PC-9 (cell line): Measurements from ENCODE around the gene CDCA3.

Source experiments
- EZH2 ChIP-seq: fragments of 200-600 bp; sonication (generic); IDR thresholded peaks from 2 replicates; pipeline ENCODE4 v1.8.0; 2017; ENCODE audit warnings: antibody characterized with exemption, low read depth
- TF ChIP-seq, protein P1 (sequence below): fragments of 200-600 bp; sonication (generic); conservative IDR thresholded peaks from 2 replicates; pipeline ENCODE4 v1.6.1; 2017; ENCODE audit warnings: mixed run types, antibody characterized with exemption, mild to moderate bottlenecking, moderate library complexity

DNA sequence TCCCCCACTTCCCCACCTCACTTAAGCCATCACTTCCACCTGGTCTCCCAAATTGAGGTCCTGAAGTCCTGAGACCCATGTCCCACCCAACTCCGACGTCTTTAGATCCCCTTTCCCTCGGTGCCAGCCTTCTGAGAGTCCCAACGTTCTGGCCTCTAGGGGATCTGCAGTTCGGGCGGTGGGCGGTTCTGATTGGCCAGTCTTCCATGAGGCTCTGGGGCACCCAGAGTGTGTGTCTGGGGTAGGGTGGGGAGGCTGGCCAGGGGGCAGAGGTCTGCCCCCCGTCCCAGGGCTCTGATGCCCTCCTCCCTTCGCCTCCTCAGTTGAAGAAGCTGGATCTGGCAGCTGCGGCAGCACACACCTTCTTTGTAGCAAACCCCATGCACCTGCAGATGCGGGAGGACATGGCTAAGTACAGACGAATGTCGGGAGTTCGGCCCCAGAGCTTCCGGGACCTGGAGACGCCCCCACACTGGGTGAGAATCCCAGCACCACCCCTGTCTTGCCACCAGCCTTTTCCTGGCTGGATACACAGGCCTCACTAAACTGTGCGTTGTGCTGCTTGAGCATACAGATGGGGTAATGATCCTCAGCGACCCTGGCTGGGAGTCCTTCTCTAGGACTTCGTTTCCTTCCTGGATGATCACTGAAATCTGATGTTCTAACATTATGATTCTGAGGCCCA lies 21.4 kb downstream of the CDCA3 start:
- TF ChIP-seq, protein P1, sequence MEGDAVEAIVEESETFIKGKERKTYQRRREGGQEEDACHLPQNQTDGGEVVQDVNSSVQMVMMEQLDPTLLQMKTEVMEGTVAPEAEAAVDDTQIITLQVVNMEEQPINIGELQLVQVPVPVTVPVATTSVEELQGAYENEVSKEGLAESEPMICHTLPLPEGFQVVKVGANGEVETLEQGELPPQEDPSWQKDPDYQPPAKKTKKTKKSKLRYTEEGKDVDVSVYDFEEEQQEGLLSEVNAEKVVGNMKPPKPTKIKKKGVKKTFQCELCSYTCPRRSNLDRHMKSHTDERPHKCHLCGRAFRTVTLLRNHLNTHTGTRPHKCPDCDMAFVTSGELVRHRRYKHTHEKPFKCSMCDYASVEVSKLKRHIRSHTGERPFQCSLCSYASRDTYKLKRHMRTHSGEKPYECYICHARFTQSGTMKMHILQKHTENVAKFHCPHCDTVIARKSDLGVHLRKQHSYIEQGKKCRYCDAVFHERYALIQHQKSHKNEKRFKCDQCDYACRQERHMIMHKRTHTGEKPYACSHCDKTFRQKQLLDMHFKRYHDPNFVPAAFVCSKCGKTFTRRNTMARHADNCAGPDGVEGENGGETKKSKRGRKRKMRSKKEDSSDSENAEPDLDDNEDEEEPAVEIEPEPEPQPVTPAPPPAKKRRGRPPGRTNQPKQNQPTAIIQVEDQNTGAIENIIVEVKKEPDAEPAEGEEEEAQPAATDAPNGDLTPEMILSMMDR: no peak
- TF ChIP-seq EZH2: no peak; the same call in 1 of the 2 replicates
